Activated T-cell treated with anti-CD3 and anti-CD28 coated beads, Interleukin-2, amount 50 U/mL, for 4 hours (primary cell): Measurements from ENCODE around the gene GOSR2. TPM values are rescaled to one million over a fixed set of nuclear protein-coding genes. Genes with fewer than 3 reads are reported as not detected.

Experiments
- ATAC-seq, 2 donors: fragments of 200-7000 bp; cut with Tn5 transposase; one replicate each; pipeline ENCODE4 v1.10.0; 2021
- DNase-seq: peaks from one replicate; pipeline ENCODE4 v3.0.0-alpha.2; 2020
- H3K27me3 Mint-ChIP-seq: one replicate; pipeline ENCODE4 v1.8.0; 2021; ENCODE audit warnings: low read depth, mixed read lengths
- H3K36me3 Mint-ChIP-seq: one replicate; pipeline ENCODE4 v1.8.0; 2022; ENCODE audit warnings: mixed read lengths; ENCODE audit not compliant: insufficient read depth
- H3K4me1 Mint-ChIP-seq: one replicate; pipeline ENCODE4 v1.8.0; 2021; ENCODE audit warnings: low read depth, mixed read lengths
- H3K4me3 Mint-ChIP-seq: one replicate; pipeline ENCODE4 v1.8.0; 2021; ENCODE audit warnings: mild to moderate bottlenecking, moderate library complexity, mixed read lengths
- H3K9me3 Mint-ChIP-seq: one replicate; pipeline ENCODE4 v1.8.0; 2021; ENCODE audit warnings: mixed read lengths
- total RNA-seq, 3 donors: library from RNA; stranded (reverse); gene quantifications; one replicate each; pipeline ENCODE4 v1.2.1, GENCODE V29; 2021

Gene GOSR2
- total RNA-seq, 3 donors from 2014 or later, result 66.1 to 69.7 (median 67.0) TPM

DNA sequence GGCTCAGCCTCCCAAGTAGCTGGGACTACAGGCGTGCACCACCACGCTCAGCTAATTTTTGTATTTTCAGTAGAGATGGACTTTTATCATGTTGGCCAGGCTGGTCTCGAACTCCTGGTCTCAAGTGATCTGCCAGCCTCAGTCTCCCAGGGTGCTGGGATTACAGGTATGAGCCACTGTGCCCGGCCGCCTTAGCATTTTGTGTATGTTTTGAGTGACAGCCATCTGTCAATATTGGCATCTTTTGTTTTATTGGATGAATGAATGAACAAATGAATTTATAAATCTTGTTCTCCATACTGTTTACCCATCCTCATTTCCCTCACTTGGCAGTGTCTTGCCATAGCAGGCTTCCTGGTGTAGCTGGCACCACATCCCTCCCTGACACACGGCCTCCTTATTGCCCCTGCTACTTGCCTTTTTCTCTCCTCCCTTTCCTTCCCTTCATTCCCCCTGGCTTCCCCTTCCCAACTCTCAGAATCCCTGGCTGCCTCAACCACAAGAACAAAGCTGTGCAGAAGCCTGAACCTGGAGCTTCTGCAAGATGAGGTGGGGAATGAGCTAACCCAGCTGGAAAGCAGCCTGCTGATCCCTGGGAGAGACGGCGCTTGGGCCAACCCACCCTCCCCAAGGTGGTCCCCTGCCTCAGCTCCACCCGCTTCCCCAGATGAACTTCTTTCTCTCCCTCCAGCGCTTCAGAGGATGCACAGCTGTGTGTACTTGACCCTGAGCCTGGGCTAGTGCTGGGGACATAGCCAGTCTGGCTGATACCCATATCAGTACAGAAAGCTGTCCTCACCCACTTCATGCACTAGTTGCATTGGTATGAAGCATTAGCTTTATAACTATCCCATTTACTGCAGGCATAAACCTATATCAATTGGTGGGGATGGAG is 37.3 kb upstream of the GOSR2 start:
- H3K36me3 Mint-ChIP-seq, result no peaks in the 10 kb centered on the region
- H3K4me3 Mint-ChIP-seq, result no peak overlapping the region
- peaks cover 11% of the 10 kb centered on the region for H3K27me3 Mint-ChIP-seq
- no peak for ATAC-seq
- no peak for DNase-seq
- H3K4me1 Mint-ChIP-seq, result no peaks in the 10 kb centered on the region
- H3K9me3 Mint-ChIP-seq, result no peaks in the 10 kb centered on the region

DNA sequence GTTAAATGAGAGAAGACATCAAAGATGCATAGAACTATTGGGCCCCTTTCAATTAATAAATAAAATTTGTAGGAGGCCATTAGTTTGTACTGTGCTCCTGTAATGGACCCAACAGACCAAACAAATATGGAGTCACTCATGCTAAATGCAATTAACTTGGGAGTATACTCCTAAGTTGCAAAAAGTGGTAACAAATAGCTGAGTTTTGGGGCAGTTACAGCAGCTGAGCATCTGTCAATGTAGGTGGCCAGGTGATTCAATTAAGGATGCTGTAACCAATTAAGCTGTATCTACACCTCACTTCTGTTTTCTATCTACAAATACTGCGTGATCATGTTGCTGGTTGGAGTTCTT is 36.7 kb upstream of the GOSR2 start:
- H3K4me1 Mint-ChIP-seq, result no peaks in the 10 kb centered on the region
- H3K36me3 Mint-ChIP-seq, result no peaks in the 10 kb centered on the region
- DNase-seq (no peak), ATAC-seq (no peak)
- no peaks in the 10 kb centered on the region for H3K9me3 Mint-ChIP-seq
- peaks cover 11% of the 10 kb centered on the region for H3K27me3 Mint-ChIP-seq
- H3K4me3 Mint-ChIP-seq, result no peak overlapping the region

DNA sequence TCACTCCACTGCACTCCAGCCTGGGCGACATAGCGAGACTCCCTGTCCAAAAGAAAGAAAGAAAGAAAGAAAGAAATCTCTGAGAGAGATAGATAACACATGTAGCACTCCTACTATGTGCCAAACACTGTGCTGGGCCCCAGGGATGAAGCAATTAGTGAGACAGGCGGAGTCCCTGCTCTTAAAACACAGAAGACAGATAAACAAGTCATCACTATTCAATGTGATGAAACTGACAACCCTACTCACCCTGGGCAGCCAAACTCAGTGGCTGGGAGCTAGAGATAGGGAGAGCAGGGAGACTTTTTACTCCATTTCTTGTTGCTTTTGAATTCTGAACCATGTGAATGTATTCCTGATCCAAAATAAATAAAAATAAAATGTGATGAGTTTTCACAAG is 35.2 kb upstream of the GOSR2 start:
- DNase-seq (no peak), ATAC-seq (no peak)
- Mint-ChIP-seq H3K4me3 (no peak overlapping the region), H3K9me3 (no peaks in the 10 kb centered on the region), H3K27me3 (peaks cover 18% of the 10 kb centered on the region), H3K36me3 (no peaks in the 10 kb centered on the region), H3K4me1 (no peaks in the 10 kb centered on the region)

DNA sequence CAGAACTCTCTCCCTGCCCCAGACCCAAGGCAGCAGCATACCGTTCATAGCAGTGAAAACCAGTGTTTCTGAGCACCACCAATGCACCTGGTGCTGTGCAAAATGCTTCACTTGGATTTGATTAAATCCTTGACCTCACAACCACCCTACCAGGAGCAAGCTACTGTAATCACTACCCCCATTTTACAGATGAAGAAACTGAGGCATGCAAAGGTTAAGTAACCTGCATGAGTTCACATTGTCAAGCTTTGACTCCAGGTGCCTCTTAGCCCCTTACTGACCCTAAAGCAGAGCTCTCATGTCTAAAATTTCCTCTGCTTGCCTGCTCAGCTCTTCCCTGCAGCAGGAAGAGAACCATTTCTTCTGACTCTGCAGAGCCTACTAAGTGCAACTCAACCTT is 34.2 kb upstream of the GOSR2 start:
- no peaks in the 10 kb centered on the region for H3K4me1 Mint-ChIP-seq
- H3K9me3 Mint-ChIP-seq, result no peaks in the 10 kb centered on the region
- DNase-seq (no peak), ATAC-seq (no peak)
- no peaks in the 10 kb centered on the region for H3K36me3 Mint-ChIP-seq
- H3K27me3 Mint-ChIP-seq, result peaks cover 18% of the 10 kb centered on the region
- no peak overlapping the region for H3K4me3 Mint-ChIP-seq

DNA sequence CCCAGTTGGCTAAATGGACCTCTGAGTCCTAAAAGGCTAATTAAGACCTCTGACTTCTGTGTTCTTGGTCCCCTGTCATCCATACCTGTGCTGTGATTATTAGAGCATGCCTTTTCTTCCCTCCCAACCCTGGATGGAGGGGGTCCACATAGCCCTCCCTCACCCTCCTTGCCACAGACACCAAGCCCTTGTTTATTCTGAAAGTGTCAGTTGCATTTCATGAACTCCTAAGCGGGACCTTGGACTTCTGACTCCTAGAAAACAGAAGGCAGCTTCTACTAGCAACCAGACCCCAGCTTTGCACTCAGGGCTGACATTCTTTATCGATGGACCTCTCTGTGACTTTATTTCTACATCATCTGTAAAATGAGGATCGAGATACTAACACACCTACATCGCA is 33.4 kb upstream of the GOSR2 start:
- H3K36me3 Mint-ChIP-seq, result no peaks in the 10 kb centered on the region
- H3K4me3 Mint-ChIP-seq, result no peak overlapping the region

DNA sequence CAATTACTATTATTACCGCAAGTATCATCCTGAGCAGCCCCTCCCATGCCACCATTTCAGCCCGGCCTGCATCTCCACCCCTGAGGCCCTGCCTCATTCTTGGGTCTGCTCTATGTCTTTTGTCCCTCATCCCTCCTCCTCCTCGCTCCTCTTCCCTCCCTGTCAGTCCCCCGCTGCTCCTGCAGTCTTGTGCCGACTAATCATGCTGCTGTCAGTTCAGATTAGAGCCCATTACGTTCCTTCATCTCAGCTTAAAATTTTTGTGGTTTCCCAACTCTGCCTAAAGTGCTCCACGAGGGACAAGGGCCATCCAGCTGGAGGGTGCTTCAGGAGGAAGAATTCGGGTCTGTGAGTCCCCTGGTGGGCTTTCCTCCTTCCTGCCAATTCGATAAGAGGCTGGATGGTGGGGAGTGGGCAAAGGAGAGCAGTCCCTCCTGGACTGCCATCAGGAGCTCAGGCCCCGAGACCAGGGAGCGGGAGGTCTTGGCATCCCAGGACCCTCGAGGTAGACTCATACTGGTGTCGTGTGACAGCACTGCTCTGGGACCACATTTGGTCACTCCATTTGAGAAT is 32.9 kb upstream of the GOSR2 start:
- H3K4me1 Mint-ChIP-seq, result no peaks in the 10 kb centered on the region
- no peaks in the 10 kb centered on the region for H3K9me3 Mint-ChIP-seq
- H3K36me3 Mint-ChIP-seq, result no peaks in the 10 kb centered on the region
- ATAC-seq, result no peak
- peaks cover 11% of the 10 kb centered on the region for H3K27me3 Mint-ChIP-seq
- DNase-seq, result no peak
- H3K4me3 Mint-ChIP-seq, result no peak overlapping the region

More for the DNA sequence above, 33.4 kb upstream of the GOSR2 start:
- H3K4me1 Mint-ChIP-seq, result no peaks in the 10 kb centered on the region
- H3K27me3 Mint-ChIP-seq, result peaks cover 16% of the 10 kb centered on the region
- ATAC-seq (no peak), DNase-seq (no peak)
- H3K9me3 Mint-ChIP-seq, result no peaks in the 10 kb centered on the region

DNA sequence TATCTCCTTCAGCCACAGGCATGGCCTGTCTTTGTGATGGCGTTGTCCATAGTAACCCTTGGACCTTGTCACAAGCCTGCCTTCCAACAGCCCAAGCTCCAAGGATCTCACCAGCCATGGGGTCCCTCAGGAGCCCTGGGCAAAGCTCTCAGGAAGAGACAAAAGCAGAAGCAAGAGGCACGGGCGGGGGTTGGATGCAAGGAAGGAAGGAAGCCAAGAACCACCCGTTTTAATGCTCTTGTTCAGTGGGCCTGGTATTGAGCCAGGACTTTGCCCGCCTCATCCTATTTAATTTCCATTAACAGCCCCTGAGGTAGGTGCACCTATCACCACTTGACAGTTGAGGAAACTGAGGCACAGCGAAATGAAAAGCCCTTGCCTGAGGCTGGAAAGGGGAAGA is 32.3 kb upstream of the GOSR2 start:
- DNase-seq, result no peak
- no peak overlapping the region for H3K4me3 Mint-ChIP-seq
- no peaks in the 10 kb centered on the region for H3K9me3 Mint-ChIP-seq
- no peaks in the 10 kb centered on the region for H3K36me3 Mint-ChIP-seq
- no peak for ATAC-seq
- no peaks in the 10 kb centered on the region for H3K4me1 Mint-ChIP-seq
- peaks cover 11% of the 10 kb centered on the region for H3K27me3 Mint-ChIP-seq

DNA sequence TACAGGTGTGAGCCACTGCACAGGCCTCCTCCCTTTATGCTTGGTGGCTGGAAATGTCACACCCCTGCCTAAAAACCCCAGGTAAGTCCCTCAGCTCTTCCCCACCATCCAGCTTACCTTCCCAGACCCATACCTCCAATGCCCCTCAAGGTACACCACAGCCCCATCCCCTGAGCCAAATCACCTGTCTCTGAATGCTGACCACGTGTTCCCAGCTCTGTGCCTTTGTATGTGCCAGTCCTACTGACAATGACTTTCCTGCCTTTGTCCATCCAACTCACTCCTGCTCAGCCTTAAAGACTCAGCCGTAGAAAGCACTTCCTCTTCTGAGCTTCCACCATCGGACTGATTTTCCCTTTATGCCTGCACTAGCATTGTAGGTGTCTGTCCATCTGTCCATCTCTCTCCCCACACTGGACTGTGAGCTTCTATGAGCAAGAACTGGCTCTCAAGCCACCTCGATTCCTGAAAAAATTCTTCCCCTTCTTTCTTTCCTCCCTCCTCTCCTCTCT is 30.7 kb upstream of the GOSR2 start:
- no peak for ATAC-seq
- Mint-ChIP-seq H3K27me3 (peaks cover 15% of the 10 kb centered on the region), H3K4me1 (no peaks in the 10 kb centered on the region), H3K9me3 (no peaks in the 10 kb centered on the region), H3K36me3 (no peaks in the 10 kb centered on the region), H3K4me3 (no peak overlapping the region)
- DNase-seq, result no peak

DNA sequence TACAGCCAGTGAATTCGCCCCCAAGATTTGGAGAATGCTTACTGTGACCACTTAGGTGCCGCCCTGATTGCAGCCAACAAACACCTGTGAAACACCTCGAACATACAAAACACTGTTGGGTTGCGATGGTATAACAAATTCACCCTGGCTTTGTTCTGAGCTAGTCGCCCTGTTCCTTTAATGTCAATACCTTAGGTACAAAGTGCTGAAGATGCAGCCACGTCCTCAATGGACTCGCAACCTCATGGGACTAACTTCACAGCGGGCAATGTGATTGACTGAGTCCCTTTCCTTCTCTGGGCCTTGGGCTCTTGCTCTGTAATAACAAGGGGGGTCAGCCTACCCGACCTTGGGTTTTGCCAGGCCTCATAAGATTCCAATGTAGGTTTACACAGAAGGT is 28.9 kb upstream of the GOSR2 start:
- H3K27me3 Mint-ChIP-seq, result peaks cover 19% of the 10 kb centered on the region
- no peak overlapping the region for H3K4me3 Mint-ChIP-seq
- no peaks in the 10 kb centered on the region for H3K4me1 Mint-ChIP-seq
- DNase-seq, result no peak
- no peaks in the 10 kb centered on the region for H3K36me3 Mint-ChIP-seq
- peaks cover 6% of the 10 kb centered on the region for H3K9me3 Mint-ChIP-seq
- ATAC-seq, result no peak

DNA sequence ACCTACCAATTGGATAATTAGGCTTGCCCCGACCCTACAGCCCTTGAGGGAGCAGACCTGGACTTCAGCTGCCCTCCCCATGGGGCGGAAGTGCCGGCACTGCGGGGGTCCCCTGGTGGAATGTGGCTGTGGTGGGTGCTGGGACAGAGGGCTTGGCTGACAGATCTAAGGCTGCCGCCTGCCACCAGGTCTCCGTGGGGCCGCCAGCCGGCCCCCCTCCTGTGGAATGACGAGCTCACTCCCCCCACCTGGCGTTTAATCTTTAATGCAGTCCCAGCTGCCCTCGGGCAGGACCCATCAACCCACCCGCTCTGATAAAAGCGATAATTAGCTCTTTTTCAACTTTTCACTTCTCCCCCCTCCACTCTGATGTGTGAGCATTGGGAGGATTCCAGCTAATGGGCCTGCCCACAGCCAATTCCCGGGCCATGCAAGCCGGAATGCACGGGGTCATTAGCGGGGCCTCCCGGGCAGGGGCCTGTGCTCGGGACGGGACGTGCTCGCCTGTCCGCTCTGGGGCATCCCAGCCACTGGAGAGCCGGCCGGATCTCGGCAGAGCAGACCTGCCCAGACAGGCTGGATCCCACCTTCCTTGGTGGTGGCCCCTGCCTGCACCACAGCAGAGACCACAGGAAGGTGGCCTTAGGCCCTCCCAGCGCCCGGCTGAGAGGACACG is 28.3 kb upstream of the GOSR2 start:
- no peaks in the 10 kb centered on the region for H3K4me1 Mint-ChIP-seq
- H3K36me3 Mint-ChIP-seq, result no peaks in the 10 kb centered on the region
- ATAC-seq, result no peak
- no peak overlapping the region for H3K4me3 Mint-ChIP-seq
- peaks cover 19% of the 10 kb centered on the region for H3K27me3 Mint-ChIP-seq
- no peak for DNase-seq
- peaks cover 6% of the 10 kb centered on the region for H3K9me3 Mint-ChIP-seq

DNA sequence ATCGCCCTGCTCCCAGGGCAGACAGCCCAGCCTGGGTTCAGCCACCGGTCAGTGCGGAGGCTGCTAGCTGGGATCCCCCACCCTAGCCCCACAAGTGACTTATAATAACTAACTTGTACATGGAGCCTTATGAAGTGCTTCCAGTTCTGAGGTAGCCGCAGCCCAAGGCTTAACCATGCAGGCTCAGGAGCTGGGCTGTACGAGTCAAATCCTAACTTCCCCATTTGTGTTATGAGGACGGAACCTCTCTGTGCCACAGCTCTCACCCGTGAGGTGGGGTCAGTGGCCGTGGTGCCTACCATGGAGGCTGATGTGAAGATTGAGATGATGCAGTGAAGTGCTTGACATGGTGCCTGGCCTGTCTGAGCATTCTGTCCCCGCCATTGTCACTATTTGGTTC is 27.8 kb upstream of the GOSR2 start:
- DNase-seq, result no peak
- Mint-ChIP-seq H3K9me3 (peaks cover 6% of the 10 kb centered on the region), H3K4me3 (no peak overlapping the region), H3K4me1 (no peaks in the 10 kb centered on the region), H3K36me3 (no peaks in the 10 kb centered on the region), H3K27me3 (peaks cover 17% of the 10 kb centered on the region)
- no peak for ATAC-seq

DNA sequence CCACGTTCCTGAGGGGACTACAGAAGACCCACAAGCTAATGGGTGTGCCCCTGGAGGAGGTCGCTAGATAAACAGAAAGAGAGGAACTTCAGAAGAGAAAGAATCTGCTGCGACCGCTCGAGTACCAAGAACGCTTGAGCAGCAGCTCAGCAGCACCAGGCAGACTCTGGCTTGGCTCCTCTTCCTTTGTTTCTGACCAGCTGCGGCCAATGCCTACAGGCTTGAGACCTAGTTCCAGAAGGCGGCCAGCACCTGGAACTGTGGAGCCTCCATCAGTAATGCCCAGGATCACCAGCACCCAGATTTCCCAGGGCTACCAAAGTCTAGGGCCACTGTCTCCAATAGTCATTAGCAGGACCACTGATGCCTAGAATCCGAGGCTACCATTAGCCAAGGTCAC is 26.0 kb upstream of the GOSR2 start:
- ATAC-seq (no peak), DNase-seq (no peak)
- H3K27me3 Mint-ChIP-seq, result peaks cover 20% of the 10 kb centered on the region
- no peaks in the 10 kb centered on the region for H3K4me1 Mint-ChIP-seq
- peaks cover 6% of the 10 kb centered on the region for H3K9me3 Mint-ChIP-seq
- no peaks in the 10 kb centered on the region for H3K36me3 Mint-ChIP-seq
- no peak overlapping the region for H3K4me3 Mint-ChIP-seq

DNA sequence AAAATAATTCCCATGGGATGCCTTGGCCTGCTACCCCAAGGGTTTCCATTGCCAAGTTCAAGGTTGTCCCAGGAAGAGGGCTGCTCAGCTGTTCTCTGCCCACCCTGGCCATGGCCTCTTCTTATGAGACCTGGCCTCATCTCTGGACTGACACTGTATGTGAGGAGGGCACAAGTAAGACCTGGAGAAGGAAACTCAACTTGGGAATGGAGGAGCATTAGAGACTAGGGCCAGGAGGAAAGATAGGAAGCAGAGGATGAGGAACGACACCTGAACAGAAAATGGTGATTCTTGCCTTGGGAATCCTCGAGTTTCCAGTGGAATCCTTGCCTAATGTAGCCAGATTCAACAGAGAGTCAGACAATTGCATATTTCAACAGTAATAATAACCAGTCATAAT is 24.6 kb upstream of the GOSR2 start:
- ATAC-seq, result no peak
- no peak for DNase-seq
- Mint-ChIP-seq H3K36me3 (no peaks in the 10 kb centered on the region), H3K4me3 (no peak overlapping the region), H3K9me3 (peaks cover 6% of the 10 kb centered on the region), H3K4me1 (no peaks in the 10 kb centered on the region), H3K27me3 (peaks cover 18% of the 10 kb centered on the region)

DNA sequence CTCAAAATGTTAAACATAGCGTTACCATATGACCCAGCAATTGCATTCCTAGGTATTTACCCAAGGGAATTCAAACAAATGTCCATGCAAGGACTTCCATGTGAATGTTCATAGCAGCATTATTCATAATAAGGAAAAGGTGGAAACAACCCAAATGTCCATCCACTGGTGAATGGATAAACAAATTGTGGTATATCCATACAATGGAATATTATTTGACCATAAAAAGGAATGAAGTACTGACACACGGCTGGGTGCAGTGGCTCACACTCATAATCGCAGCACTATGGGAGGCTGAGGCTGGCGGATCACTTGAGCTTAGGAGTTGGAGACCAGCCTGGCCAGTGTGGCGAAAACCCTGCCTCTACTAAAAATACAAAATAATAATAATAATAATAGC is 24.1 kb upstream of the GOSR2 start:
- H3K4me1 Mint-ChIP-seq, result no peaks in the 10 kb centered on the region
- no peak overlapping the region for H3K4me3 Mint-ChIP-seq
- ATAC-seq, result no peak
- DNase-seq, result no peak
- peaks cover 6% of the 10 kb centered on the region for H3K9me3 Mint-ChIP-seq
- H3K27me3 Mint-ChIP-seq, result peaks cover 18% of the 10 kb centered on the region
- H3K36me3 Mint-ChIP-seq, result no peaks in the 10 kb centered on the region

DNA sequence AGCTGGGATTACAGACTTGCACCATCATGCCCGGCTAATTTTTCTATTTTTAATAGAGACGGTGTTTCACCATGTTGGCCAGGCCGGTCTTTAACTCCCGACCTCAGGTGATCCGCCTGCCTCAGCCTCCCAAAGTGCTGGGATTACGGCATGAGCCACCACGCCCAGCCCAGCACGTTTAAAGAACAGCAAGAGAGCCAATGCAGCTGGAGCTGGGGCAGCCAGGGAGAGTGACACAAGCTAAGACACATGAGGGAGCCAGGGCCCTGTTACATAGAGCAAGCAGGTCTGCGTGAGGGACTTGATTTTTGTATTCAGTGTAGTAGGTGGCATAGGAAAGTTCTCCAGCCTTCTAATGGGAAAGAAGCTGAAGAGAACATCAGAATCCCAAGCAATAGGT is 21.7 kb upstream of the GOSR2 start:
- Mint-ChIP-seq H3K27me3 (peaks cover 21% of the 10 kb centered on the region), H3K4me1 (peaks cover 2% of the 10 kb centered on the region), H3K36me3 (no peaks in the 10 kb centered on the region), H3K4me3 (no peak overlapping the region), H3K9me3 (peaks cover 6% of the 10 kb centered on the region)
- no peak for DNase-seq
- ATAC-seq, result no peak
